IPS DF 6.9 (cell line): ENCODE measurements around the gene CNTNAP2.

Experiments used
- DNase-seq: peaks from one replicate; pipeline ENCODE4 v3.0.0-alpha.2; 2013; ENCODE audit warnings: low read depth, low spot score
- H3K27ac ChIP-seq: one replicate; pipeline ENCODE4 v1.5.1; 2013; ENCODE audit warnings: low read length, control low read depth
- H3K27me3 ChIP-seq: 2 replicates; pipeline ENCODE4 v1.6.1; 2013; ENCODE audit warnings: mild to moderate bottlenecking, low read length; ENCODE audit not compliant: control insufficient read depth, insufficient read depth
- H3K36me3 ChIP-seq: 2 replicates; pipeline ENCODE4 v1.6.1; 2013; ENCODE audit warnings: low read length; ENCODE audit not compliant: control insufficient read depth, insufficient read depth
- H3K4me1 ChIP-seq: 2 replicates; pipeline ENCODE4 v1.6.1; 2013; ENCODE audit warnings: low read length; ENCODE audit not compliant: control insufficient read depth, insufficient read depth
- H3K4me3 ChIP-seq: 2 replicates; pipeline ENCODE4 v1.5.1; 2013; ENCODE audit warnings: mild to moderate bottlenecking, low read length
- H3K9me3 ChIP-seq: 2 replicates; pipeline ENCODE4 v1.6.1; 2013; ENCODE audit warnings: low read length, inconsistent platforms; ENCODE audit not compliant: control insufficient read depth, insufficient read depth
- WGBS: extraction: QIAGEN DNeasy Blood & Tissue Kit; methylation state at CpG from one replicate; pipeline ENCODE4 v1.1.7; 2013; ENCODE audit warnings: mixed read lengths, missing lambda C conversion rate; ENCODE audit not compliant: insufficient read length, insufficient coverage; 5-methylcytosine and 5-hydroxymethylcytosine counted together

The CNTNAP2 gene

GRCh38 chr7:146355216-146355615 lies 238.6 kb downstream of the CNTNAP2 start:
- WGBS: no CpG with 5 or more reads among the region's 1 CpG
- no peaks in the 10 kb centered on the region for H3K27me3 ChIP-seq
- no peaks in the 10 kb centered on the region for H3K36me3 ChIP-seq
- H3K27ac ChIP-seq: no peak overlapping the region
- H3K4me1 ChIP-seq: no peaks in the 10 kb centered on the region
- no peak overlapping the region for H3K4me3 ChIP-seq
- DNase-seq: no peak
- no peaks in the 10 kb centered on the region for H3K9me3 ChIP-seq

GRCh38 chr7:146359176-146359575 lies 242.6 kb downstream of the CNTNAP2 start:
- H3K36me3 ChIP-seq: no peaks in the 10 kb centered on the region
- H3K9me3 ChIP-seq: no peaks in the 10 kb centered on the region
- DNase-seq: no peak
- no peak overlapping the region for H3K27ac ChIP-seq
- H3K27me3 ChIP-seq: no peaks in the 10 kb centered on the region
- H3K4me3 ChIP-seq: no peak overlapping the region
- no CpG with 5 or more reads among the region's 2 CpGs for WGBS
- H3K4me1 ChIP-seq: no peaks in the 10 kb centered on the region

GRCh38 chr7:146366938-146367337 lies 250.3 kb downstream of the CNTNAP2 start:
- Histone ChIP-seq H3K9me3 (no peaks in the 10 kb centered on the region), H3K27me3 (no peaks in the 10 kb centered on the region), H3K27ac (no peak overlapping the region), H3K36me3 (no peaks in the 10 kb centered on the region), H3K4me3 (no peak overlapping the region), H3K4me1 (no peaks in the 10 kb centered on the region)
- no peak for DNase-seq
- no CpG with 5 or more reads among the region's 2 CpGs for WGBS

GRCh38 chr7:146370171-146370570 lies 253.6 kb downstream of the CNTNAP2 start:
- DNase-seq: no peak
- no CpG with 5 or more reads among the region's 9 CpGs for WGBS
- Histone ChIP-seq H3K4me1 (no peaks in the 10 kb centered on the region), H3K36me3 (no peaks in the 10 kb centered on the region), H3K27me3 (no peaks in the 10 kb centered on the region), H3K9me3 (no peaks in the 10 kb centered on the region), H3K27ac (no peak overlapping the region), H3K4me3 (no peak overlapping the region)

GRCh38 chr7:146375170-146375569 lies 258.6 kb downstream of the CNTNAP2 start:
- Histone ChIP-seq H3K27me3 (no peaks in the 10 kb centered on the region), H3K4me1 (no peaks in the 10 kb centered on the region), H3K9me3 (no peaks in the 10 kb centered on the region), H3K4me3 (no peak overlapping the region), H3K27ac (no peak overlapping the region), H3K36me3 (no peaks in the 10 kb centered on the region)
- WGBS: no CpG with 5 or more reads among the region's 2 CpGs
- DNase-seq: no peak

GRCh38 chr7:146378196-146378595 lies 261.6 kb downstream of the CNTNAP2 start:
- no CpG with 5 or more reads among the region's 2 CpGs for WGBS
- no peak overlapping the region for H3K27ac ChIP-seq
- H3K36me3 ChIP-seq: no peaks in the 10 kb centered on the region
- H3K4me3 ChIP-seq: no peak overlapping the region
- no peaks in the 10 kb centered on the region for H3K4me1 ChIP-seq
- no peaks in the 10 kb centered on the region for H3K27me3 ChIP-seq
- no peak for DNase-seq
- no peaks in the 10 kb centered on the region for H3K9me3 ChIP-seq

GRCh38 chr7:146387140-146387539 lies 270.5 kb downstream of the CNTNAP2 start:
- Histone ChIP-seq H3K27ac (no peak overlapping the region), H3K36me3 (no peaks in the 10 kb centered on the region), H3K27me3 (no peaks in the 10 kb centered on the region), H3K4me1 (no peaks in the 10 kb centered on the region), H3K4me3 (no peak overlapping the region), H3K9me3 (no peaks in the 10 kb centered on the region)
- no peak for DNase-seq
- no CpG with 5 or more reads among the region's 1 CpG for WGBS

- no peak for DNase-seq
- no peak overlapping the region for H3K27ac ChIP-seq
- WGBS: no CpG with 5 or more reads among the region's 2 CpGs
- no peak overlapping the region for H3K4me3 ChIP-seq
- H3K9me3 ChIP-seq: no peaks in the 10 kb centered on the region
- H3K4me1 ChIP-seq: no peaks in the 10 kb centered on the region
- no peaks in the 10 kb centered on the region for H3K27me3 ChIP-seq
- H3K36me3 ChIP-seq: no peaks in the 10 kb centered on the region
Observed at GRCh38 chr7:146388928-146389327, 272.3 kb downstream of the CNTNAP2 start.

- Histone ChIP-seq H3K27ac (no peak overlapping the region), H3K4me1 (no peaks in the 10 kb centered on the region), H3K9me3 (no peaks in the 10 kb centered on the region), H3K27me3 (no peaks in the 10 kb centered on the region), H3K4me3 (no peak overlapping the region), H3K36me3 (no peaks in the 10 kb centered on the region)
- no CpG with 5 or more reads among the region's 2 CpGs for WGBS
- no peak for DNase-seq
Observed at GRCh38 chr7:146393346-146393745, 276.7 kb downstream of the CNTNAP2 start.

- H3K4me3 ChIP-seq: no peak overlapping the region
- no peaks in the 10 kb centered on the region for H3K36me3 ChIP-seq
- H3K4me1 ChIP-seq: no peaks in the 10 kb centered on the region
- no peak overlapping the region for H3K27ac ChIP-seq
- no CpG with 5 or more reads among the region's 1 CpG for WGBS
- no peak for DNase-seq
- no peaks in the 10 kb centered on the region for H3K27me3 ChIP-seq
- H3K9me3 ChIP-seq: no peaks in the 10 kb centered on the region
Observed at GRCh38 chr7:146397141-146397540, 280.5 kb downstream of the CNTNAP2 start.

GRCh38 chr7:146401939-146402338 lies 285.3 kb downstream of the CNTNAP2 start:
- Histone ChIP-seq H3K27ac (no peak overlapping the region), H3K4me1 (no peaks in the 10 kb centered on the region), H3K4me3 (no peak overlapping the region), H3K27me3 (no peaks in the 10 kb centered on the region), H3K9me3 (no peaks in the 10 kb centered on the region), H3K36me3 (no peaks in the 10 kb centered on the region)
- WGBS: no CpG with 5 or more reads among the region's 3 CpGs
- DNase-seq: no peak
